ENCODE data around the gene DNAJB2. TPM values are rescaled to one million over a fixed set of nuclear protein-coding genes. Genes with fewer than 3 reads are reported as not detected.

DNAJB2 gene
- 21.5 and 28.3 TPM in 2 replicates for total RNA-seq (2014; rRNA removed)
- polyA plus RNA-seq (2012): 43.0 TPM

DNA sequence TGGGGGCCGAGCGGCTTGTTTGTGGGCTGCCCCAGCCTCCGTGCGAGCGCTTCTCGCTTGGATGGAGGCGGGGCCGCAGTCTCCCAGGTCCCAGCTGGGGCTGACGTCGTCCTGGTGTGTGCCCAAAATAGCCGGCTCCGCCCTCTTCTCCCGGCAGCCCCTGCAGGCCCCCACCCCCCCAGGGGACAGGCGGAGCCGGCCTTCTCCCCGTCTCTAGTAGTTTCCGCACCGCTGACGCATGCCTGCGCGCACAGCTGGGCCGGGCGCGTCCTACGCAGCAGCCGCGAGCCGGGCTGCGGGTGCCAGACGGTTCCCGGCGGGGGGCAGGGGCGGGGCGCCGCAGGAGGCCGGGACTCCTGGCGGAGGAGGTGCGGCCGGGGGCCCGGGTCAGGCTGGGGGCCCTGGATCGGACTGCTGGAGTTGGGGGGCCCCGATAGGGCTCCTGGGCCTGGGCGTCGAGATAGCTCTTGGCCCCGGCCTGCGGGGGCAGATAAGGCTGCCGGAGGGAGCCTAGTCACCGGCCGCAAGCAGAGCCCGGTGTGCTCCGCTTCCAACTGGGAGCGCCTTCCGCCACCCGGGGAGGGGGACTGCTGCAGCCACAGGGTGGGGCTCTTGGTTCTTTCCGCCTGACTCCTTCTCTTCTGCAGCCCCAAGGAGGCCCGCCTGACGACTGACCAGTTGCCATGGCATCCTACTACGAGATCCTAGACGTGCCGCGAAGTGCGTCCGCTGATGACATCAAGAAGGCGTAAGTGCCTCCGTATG, at the start of gene DNAJB2:
TSS of gene DNAJB2 (plus strand) at position 216 of the 765 bp plus-strand sequence. CDS start at position 684, 468 bp downstream.
- DNase-seq (ENCODE audit: low read depth): peak; percentile 98

DNA sequence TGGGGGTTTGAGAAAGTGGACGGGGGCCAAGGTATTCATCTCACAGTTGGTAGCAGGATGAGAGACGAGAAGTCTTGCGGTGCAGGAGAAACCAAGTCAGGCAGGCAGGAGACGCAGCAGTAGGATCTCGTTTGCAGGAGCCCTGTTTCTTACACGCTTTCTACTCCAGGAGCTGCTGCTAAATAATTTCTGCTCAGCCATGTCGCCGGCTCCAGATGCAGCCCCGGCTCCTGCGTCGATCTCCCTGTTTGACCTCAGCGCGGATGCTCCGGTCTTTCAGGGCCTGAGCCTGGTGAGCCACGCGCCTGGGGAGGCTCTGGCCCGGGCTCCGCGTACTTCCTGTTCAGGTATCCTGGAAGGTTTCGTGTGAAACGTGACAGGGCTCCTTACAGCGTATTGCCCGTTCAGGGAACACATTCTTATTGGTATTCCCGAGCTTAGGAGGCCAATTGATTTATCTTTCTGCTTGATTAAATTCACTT, 49.1 kb upstream of the DNAJB2 start:
- DNase-seq (ENCODE audit: low read depth): peak; percentile 44

DNA sequence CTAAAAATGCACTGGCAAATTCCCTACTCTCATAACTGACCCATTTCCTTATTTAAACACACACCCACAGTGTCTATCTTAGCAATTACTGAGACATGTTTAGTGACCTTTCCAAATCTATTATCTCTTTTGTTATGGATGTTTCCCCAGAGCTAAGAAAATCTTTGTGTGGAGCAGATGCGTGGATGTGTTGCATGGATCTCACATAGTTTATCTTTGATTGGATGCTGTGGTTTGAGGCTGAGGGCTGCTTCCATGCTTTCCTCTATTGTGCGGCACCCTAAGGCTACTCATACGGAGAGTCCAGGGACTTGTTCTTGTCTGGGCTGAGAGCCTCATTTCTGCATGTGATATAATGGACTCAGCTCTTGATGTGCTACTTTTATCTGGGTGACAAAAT, 44.8 kb upstream of the DNAJB2 start:
- DNase-seq (ENCODE audit: low read depth): no peak

DNA sequence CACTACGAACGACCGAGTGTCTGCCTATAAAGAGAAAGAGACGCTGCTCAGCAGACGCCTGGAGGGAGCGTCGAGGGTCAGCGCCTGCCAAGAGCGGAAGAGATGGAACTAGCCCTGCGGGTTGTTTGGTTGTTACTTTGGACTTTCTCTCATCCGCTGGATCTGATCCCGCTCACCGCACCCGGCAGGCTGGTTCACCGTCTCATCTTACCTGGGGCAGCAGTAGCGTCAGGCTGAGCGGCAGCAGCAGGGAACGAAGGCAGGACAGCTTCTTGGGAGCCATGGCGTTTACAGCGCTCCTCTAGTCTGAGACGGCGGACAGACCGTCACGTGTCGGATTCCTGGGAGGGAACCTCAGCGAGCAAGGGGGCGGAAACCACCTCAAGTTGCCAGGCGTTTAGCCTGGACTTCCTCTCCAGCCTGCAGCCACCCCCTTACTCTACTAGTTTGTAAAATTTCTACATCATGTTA, 35.8 kb upstream of the DNAJB2 start:
- no peak for DNase-seq (ENCODE audit: low read depth)

DNA sequence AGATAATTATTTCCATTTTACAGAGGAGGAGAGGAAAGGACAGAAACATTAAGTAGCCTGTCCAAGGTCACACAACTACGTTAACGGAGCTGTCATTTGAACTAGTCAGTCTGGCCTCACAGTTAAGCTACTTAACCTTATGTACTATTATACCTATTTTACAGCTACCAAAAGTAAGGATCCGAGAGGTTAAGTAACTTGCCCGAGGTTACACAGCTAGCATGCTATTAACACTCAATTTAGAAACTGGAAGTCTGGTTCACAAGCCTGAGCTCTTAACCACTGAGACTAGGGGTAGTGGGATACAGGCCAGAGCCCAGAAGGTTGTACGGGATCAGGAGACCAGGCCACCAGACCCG, 34.4 kb upstream of the DNAJB2 start:
- DNase-seq (ENCODE audit: low read depth): no peak

DNA sequence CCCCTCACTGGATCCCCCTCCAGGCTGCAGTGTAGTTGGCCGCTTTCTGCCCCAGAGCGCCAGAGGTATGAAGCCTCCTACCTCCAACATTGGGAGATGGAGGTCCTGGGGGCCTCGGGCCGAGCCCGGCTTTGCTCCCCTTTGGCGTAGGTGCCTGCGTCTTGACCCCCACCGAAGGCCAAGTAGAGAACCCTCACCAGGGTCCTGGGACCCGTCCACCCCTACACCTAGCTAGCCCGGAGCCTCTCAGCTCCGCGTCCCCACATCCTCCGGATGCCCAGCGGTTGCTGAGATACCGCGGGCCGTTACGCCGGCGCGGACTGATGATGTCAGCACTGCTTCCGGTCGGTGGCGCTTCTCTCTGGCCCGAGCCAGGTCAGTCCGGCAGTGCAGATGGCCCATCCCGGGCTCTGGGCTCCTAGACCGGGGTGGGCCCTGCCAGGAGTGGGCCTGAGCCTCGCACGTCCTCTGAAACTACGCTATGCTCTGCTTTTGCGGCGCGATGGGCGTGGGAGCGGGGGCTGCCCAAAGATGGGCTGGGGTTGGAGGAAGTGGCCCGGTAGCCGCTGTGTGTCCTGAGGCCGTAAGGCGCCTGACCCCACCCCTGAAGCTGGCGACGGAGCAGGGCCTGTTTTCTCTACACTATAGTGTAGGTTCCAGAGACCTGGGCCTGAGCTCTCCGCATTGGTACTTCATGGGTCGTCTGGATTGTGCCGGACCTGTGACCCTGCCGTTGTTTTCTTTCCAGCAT, 33.8 kb upstream of the DNAJB2 start, which contains the start of the genes GLB1L and STK16:
TSS of gene GLB1L (minus strand) at position 297 of the 751 bp plus-strand sequence. CDS start 1,871 bp downstream, outside the sequence.
TSS of gene STK16 (plus strand) at position 332 of the 751 bp plus-strand sequence. CDS start 521 bp downstream, outside the sequence.
- DNase-seq (ENCODE audit: low read depth): peak; percentile 93

DNA sequence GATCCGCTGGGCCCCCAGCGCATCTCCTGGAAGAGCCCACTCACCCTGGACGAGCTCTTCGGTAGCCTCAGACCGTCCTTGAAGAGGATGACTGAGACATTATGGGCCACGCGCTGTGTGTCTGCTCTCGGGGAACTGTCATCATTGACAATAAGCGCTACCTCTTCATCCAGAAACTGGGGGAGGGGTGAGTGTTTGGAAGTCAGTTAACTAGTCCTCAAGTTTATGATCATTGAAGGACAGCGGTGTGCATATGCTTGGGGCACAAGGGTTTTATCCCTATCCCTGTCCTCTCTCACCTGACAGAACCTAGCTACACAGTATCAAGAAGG, 33.3 kb upstream of the DNAJB2 start:
- peak; percentile 13 for DNase-seq (ENCODE audit: low read depth)

DNA sequence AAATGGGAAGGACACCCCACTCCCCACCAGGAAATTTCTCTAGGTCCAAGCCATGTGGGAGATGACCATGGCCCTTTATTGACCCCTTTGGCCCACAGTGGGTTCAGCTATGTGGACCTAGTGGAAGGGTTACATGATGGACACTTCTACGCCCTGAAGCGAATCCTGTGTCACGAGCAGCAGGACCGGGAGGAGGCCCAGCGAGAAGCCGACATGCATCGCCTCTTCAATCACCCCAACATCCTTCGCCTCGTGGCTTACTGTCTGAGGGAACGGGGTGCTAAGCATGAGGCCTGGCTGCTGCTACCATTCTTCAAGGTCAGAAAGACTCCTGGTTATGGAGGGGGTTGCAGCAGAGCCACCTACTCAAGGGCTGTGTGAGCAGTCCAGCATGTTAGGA, 32.6 kb upstream of the DNAJB2 start:
- no peak for DNase-seq (ENCODE audit: low read depth)

DNA sequence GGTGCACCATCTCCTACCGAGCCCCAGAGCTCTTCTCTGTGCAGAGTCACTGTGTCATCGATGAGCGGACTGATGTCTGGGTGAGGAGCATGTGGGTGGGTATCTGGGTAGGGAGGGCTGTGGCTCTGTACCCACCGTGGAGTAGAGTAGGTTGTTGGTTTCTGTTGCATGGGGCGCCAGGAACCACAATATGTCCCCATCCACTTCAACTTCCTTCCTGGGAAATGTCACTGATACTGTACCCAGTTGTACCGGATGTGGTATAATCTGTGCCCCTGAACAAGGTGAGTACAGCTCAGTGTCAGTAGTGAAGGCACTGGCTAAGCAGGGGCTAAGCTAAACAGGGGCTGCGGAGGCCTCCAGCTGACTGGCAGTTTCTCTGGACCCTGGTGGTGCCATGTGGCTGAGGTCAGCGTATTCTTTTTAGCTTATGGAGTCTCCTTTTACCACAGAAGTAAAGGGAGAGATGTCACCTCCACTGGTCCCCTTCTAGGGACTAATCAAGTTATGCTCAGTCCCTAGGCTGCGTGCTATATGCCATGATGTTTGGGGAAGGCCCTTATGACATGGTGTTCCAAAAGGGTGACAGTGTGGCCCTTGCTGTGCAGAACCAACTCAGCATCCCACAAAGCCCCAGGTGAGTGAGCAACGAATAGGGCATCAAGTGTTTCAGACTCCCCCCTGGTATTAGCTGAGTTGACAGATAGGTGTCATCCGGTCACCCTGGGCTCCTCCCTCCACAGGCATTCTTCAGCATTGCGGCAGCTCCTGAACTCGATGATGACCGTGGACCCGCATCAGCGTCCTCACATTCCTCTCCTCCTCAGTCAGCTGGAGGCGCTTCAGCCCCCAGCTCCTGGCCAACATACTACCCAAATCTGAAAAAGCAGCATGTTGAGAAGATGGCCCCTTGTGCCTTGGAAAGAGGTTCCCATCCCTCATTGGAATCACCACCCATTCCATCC, 31.2 kb upstream of the DNAJB2 start:
- DNase-seq (ENCODE audit: low read depth): no peak

DNA sequence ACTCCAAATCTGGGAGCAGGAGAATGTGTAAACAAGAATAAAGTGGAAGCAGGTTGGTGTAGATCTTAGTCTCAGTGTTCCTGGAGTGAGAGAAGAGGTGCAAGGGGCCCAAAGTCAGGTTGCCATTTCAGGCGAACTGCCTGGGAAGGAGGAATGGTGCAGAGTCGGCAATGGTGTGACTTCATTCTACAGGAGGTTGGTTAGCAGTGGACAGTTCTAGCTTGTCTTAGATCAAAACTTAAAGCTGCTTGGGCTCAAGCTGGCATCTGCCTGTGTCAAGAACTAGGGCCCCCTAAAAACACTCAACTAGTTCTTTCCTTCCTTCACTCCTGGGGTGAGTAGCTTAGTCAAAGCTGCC, 30.3 kb upstream of the DNAJB2 start:
- DNase-seq (ENCODE audit: low read depth): no peak

DNA sequence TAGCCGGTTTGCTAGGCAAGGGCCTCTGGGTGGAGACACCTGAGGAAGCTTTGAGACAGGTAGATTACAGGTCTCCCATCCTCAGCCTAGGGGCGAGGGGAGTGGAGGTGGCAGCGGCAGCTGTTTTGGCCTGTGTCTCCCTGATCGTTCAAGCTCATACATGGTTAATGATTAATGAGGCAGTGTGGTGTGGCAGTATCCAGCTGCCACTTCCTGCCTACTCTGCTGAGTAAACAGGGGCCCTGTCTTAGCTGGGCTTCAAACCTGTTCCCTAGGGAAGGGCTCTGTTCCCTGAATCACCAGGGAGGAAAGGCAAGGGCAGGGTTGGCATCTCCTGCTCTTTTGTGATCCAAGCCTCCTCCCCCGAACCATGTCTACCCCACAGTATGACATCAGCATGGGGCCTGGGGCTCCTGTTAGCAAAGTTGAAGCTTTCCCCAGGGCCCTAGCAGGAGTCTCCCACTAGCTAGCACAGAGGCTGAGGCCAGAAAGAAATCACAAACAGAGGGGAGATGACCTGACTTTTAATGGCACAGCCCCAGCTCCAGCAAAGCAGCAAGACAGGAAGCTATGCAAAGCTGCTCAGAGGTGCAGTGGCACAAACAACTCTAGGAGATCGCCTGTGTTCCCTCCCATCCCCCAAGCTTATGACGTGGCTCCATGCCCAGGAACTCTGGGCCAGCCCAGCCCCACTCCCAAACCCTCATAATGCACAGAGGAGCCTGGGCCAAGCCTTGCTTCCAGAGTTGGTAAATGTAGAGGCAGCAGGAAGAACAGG, 29.8 kb upstream of the DNAJB2 start:
- peak; percentile 98 for DNase-seq (ENCODE audit: low read depth)

DNA sequence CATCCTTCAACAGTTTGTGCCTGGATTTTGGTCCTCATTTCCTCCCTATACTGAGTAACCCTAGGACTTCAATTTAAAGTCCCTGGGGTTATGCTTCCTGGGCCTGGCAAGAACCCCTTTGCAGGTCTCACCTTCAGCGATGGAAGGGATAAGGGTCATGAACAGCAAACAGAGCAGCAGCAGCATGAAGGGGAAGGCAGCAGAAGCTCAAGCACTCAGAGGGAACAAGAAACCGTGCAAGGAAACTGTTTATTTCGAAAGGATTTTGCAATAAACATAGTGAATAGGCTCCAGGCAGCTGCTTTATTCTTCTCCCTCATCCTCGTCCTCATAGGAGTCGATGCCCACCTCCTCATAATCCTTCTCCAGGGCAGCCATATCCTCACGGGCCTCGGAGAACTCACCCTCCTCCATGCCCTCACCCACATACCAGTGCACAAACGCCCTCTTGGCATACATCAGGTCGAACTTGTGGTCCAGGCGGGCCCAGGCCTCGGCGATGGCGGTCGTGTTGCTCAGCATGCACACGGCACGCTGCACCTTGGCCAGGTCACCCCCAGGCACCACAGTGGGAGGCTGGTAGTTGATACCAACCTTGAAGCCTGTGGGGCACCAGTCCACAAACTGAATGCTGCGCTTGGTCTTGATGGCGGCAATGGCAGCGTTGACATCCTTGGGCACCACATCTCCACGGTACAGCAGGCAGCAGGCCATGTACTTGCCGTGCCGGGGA, 29.0 kb upstream of the DNAJB2 start:
- no peak for DNase-seq (ENCODE audit: low read depth)

DNA sequence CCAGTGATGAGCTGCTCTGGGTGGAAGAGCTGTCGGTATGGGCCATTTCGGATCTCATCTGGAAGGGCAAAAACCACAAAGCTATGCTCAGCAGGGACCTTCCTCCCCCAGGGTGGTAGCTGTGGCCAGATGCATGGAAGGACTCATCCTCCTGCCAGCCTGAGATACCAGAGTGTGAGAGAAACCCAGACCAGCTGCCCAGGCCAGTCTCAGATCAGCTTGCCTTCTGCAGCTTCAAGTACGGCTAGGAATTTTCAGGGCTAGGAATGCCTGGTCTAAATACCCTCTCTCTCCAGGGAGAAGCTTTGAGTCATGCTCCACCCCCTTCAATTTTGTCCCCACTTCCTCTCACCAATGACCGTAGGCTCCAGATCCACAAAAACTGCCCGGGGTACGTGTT, 27.5 kb upstream of the DNAJB2 start:
- DNase-seq (ENCODE audit: low read depth): peak; percentile 98

DNA sequence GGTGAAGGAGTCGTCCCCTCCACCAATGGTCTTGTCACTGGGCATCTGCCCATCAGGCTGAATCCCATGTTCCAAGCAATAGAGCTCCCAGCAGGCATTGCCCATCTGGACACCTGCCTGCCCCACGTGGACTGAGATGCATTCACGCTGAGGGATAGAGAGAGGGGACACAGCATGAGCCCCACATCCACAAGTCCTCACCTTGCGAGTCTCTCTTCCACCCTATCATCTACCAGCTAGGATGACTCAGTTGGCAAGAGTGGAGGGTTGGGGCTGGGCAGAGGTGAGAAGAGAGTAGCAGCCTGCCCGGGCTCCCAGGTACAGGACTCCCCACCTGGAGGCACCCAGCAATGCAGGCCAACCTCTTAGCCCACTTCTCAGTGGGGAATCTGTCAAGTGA, 27.1 kb upstream of the DNAJB2 start:
- DNase-seq (ENCODE audit: low read depth): no peak

DNA sequence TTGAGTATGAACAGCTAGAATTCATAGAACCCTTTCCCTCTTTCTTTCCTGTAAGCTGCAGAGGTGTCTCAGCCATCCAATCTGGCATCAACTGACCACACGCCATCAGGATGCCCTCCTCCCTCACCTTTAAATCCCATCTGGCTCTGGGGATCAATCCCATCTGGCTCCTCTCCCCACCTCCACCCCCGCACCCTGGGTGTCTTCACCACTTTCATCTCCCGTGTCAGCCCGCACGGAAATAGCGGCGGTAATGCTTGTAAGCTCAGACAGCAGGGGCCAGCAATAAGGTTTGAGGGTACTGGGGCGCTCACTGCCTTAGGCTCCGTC, 26.6 kb upstream of the DNAJB2 start:
- DNase-seq (ENCODE audit: low read depth): peak; percentile 18

DNA sequence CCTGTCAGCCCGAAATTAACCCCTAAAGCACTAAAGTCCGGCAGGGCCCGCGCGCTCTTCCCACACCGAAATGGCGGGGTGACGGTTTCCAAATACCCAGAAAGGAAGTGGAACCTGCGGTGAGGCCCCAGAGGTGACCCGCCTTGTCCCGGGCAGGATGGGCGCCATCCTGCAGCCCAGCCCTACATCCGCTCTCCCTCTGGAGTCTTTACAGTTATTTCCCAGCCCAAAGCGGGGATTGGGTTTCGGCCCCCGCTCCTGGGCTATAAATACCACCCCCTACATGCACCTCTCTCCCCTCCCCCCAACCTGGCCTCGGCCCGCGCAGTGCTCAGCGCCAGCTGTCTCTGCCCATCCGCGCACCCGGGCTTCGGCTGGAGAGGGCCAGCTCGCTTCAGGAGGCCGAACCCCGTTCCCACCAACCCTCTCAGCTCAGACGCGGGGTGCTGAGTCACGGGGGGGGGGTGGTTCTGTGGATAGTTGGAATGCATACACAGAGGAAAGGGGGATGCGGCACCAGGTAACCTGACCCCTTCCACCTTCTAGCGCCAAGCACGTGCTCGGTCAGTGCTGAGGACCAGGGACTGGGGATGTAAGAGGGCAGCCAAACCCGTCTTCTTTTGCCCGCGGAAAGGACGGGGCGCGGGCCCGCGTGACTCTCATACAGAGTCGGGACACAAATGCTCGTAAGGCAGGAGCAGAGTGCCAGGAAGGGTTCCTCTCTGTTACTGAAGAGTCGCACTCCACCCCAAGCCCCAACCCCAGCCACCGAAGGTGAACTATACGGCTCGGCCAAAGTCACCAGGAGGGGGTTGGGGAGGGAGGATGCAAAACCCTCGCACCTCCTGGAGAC, 26.0 kb upstream of the DNAJB2 start, which contains the start of gene TUBA4B:
TSS of gene TUBA4B (plus strand) at position 344 of the 853 bp plus-strand sequence. CDS start at position 509, 165 bp downstream.
- peak; percentile 90 for DNase-seq (ENCODE audit: low read depth)

DNA sequence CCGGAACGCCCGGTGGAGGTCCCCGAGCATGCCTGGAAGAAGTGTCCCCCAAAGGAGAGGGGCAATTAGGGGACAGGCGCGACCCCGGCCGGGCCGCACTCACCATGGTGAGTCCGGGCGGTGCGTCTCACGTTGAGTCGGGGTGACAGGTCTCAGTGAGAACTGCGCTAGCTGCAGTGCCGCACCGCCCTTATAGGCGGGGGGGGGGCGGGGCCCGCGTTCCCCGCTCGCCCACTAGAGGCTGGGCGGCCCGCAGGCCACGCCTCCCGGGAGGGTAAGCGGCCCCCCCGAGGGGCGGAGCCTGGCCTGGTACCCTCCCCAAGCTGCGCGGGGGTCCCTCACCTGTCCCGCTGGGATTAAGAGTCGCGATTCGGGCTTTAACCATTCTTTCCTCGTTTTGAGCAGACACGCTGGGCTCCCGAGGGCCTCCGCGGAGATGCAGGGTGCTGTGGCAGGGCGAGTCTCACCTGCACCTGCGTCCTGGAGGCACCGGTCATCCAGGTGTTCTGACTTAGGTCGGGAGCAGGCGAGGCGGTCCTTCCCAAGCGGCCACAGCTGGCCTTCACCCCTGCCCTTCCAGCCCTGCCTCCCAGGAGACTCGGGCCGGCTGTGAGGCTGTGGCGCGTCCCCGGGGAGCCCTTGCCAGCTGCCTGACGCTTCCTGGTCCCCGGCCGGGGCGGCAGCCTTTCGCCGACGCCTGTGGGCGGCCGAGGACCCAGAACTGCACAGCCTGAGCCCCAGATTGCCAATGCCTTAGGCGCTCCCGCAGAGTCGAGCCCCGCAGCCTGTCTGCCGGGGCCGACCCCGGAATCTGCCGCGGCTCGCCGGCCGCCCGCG, 25.2 kb upstream of the DNAJB2 start, which contains the start of gene TUBA4A:
TSS of gene TUBA4A (minus strand) at position 166 of the 837 bp plus-strand sequence. CDS start at position 106, 60 bp downstream.
- peak; percentile 71 for DNase-seq (ENCODE audit: low read depth)
